Stomach (tissue), 4 donors: Measurements from ENCODE around the gene AGBL4.

Experiments
- EP300 ChIP-seq: sonication (generic); formaldehyde crosslinking; IDR thresholded peaks from one replicate; pipeline ENCODE4 v1.6.1; 2017; ENCODE audit warnings: antibody characterized with exemption
- POLR2A ChIP-seq, 4 donors: fragments of 450-650 bp; IDR thresholded peaks; one replicate each; pipeline ENCODE4 v1.6.1; 2016; ENCODE audit warnings: antibody characterized with exemption in 4 of 4, control low read depth in 2 of 4, mild to moderate bottlenecking in 1 of 4, moderate library complexity in 1 of 4
- POLR2AphosphoS5 ChIP-seq, 3 donors: sonication (generic); formaldehyde crosslinking; IDR thresholded peaks; one replicate each; pipeline ENCODE4 v1.6.1; 2016; ENCODE audit warnings: antibody characterized with exemption in 3 of 3
- TF ChIP-seq, protein P1 (sequence below), 7 experiments: fragments of 450-650 bp in 4 of 7; fragments of 200-600 bp in 3 of 7; sonication (generic) in 3 of 7; IDR thresholded peaks; one replicate each; pipeline ENCODE4 v1.5.1; 2016 to 2019; ENCODE audit warnings: antibody characterized with exemption in 7 of 7, control low read depth in 2 of 7, mild to moderate bottlenecking in 1 of 7

DNA sequence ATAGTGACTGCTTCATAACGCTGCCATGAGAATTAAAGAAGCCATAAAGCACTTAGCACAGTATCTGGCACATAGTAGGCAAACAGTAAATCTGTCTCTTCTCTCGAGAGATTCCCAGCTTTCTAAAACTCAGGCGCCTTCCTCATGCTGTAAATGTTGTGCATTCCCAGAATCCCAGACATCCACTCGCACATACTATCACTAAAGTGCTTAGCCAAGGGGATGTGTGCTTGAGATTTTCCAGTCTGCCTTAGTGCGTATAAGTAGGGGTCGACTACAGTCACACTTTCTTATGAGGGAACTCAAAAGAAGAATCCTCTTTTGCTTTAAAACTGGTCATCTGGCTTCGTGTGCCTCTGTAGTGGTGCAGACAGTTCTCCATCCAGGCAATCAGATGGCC, 1453.2 kb downstream of the AGBL4 start:
- no peak for TF ChIP-seq EP300
- TF ChIP-seq, protein P1, sequence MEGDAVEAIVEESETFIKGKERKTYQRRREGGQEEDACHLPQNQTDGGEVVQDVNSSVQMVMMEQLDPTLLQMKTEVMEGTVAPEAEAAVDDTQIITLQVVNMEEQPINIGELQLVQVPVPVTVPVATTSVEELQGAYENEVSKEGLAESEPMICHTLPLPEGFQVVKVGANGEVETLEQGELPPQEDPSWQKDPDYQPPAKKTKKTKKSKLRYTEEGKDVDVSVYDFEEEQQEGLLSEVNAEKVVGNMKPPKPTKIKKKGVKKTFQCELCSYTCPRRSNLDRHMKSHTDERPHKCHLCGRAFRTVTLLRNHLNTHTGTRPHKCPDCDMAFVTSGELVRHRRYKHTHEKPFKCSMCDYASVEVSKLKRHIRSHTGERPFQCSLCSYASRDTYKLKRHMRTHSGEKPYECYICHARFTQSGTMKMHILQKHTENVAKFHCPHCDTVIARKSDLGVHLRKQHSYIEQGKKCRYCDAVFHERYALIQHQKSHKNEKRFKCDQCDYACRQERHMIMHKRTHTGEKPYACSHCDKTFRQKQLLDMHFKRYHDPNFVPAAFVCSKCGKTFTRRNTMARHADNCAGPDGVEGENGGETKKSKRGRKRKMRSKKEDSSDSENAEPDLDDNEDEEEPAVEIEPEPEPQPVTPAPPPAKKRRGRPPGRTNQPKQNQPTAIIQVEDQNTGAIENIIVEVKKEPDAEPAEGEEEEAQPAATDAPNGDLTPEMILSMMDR (IDR thresholded peaks at IDR 0.05), result no peak
- no peak for TF ChIP-seq POLR2A (IDR thresholded peaks at IDR 0.05)
- no peak for TF ChIP-seq POLR2AphosphoS5 (IDR thresholded peaks at IDR 0.05)
